HG03097 (cell line): ENCODE results near the gene CXCL1.

Source experiments
- ATAC-seq: cut with Tn5 transposase; IDR thresholded peaks from one replicate; pipeline ENCODE4 v1.9.1; 2021; ENCODE audit not compliant: unreplicated experiment, low FRiP score

CXCL1 gene

DNA sequence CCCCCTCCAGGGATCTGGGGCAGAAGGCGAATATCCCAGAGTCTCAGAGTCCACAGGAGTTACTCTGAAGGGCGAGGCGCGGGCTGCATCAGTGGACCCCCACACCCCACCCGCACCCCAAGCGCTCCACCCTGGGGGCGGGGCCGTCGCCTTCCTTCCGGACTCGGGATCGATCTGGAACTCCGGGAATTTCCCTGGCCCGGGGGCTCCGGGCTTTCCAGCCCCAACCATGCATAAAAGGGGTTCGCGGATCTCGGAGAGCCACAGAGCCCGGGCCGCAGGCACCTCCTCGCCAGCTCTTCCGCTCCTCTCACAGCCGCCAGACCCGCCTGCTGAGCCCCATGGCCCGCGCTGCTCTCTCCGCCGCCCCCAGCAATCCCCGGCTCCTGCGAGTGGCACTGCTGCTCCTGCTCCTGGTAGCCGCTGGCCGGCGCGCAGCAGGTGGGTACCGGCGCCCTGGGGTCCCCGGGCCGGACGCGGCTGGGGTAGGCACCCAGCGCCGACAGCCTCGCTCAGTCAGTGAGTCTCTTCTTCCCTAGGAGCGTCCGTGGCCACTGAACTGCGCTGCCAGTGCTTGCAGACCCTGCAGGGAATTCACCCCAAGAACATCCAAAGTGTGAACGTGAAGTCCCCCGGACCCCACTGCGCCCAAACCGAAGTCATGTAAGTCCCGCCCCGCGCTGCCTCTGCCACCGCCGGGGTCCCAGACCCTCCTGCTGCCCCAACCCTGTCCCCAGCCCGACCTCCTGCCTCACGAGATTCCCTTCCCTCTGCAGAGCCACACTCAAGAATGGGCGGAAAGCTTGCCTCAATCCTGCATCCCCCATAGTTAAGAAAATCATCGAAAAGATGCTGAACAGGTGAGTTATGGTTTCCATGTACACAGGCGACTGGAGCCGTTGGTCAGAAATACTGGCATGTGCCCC, at the start of gene CXCL1:
CXCL1 (plus strand) TSS at position 264 of the 926 bp plus-strand sequence; CDS start at position 342, 78 bp downstream.
- ATAC-seq, result no peak

DNA sequence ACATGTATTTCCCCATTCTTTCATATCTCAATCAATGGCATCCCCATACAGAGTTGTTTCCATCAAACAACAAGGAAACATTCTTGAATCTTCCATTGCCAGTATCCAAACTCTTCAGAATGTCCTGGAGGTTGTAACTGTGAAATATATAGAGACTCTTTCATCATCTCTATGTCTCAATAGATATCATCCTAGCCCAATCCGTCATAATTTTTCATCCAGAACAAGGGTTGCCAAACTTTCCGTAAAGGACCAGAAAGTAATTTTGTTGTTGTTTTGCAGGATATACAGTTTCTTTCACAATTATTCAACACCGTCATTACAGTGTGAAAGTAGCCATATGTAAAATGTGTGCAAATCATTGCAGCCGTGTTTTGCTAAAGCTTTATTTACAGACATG, 47.9 kb upstream of the CXCL1 start:
- no peak for ATAC-seq

DNA sequence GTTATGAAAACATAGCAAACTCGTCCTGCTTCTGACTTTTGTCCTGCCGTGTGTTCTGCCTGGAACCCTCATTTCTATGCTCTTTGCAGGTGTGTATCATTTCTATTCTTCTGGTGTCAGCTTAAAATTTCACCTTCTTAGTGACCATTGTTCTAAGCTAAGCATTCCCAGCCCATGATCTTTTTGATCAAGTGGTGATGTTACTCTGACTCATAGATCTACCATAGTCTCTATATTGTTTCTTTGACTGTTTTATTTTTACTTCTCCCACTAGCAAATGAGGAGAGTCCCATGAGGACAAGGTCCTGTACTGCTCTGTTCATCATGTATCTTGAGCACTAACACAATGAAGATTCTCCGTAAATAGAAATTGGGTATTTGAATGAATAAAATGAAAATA, 46.8 kb upstream of the CXCL1 start:
- ATAC-seq, result no peak

DNA sequence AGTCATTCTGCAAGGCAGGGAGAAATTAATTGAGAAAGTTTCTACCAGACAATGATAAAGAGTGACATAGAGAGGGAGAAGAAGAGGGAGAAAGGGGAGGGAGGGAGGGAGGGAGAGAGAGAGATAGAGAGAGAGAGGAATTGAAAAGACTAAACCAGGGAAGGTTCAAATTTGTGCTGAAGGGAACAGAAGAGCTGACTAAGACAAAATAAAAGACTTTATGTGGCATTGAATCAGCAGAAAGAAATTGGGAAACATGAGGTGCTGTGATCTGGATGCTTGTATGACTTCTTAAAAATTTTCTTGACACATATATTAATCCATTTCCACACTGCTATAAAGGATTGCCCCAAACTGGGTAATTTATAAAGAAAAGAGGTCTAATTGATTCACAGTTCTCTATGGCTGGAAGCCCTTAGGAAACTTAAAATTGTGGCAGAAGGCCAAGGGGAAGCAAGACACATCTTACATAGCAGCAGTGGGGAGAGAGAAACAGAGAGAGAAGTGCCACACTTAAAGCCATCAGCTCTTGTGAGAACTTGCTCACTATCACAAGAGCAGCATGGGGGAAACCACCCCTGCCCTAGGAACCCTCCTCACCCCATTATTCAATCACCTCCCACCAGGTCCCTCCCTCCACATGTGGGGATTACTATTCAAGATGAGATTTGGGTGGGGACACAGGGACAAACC, 46.2 kb upstream of the CXCL1 start:
- ATAC-seq, result no peak

DNA sequence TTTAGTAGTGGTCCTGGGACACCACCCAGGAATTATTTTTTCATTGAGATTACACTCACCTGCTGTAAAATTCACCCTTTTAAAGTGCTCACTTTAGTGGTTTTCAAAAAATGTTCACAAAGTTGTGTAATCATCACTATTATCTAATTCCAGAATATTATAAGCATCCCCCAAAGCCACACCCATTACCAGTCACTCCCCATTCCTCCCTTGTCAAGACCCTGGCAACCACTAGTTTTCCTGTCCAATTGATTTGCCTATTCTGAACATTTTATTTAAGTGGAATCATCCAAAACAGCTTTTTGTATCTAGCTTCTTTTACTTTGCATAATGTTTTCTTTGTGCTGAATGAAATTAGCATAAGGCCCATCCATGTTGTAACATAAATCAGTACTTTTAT, 45.4 kb upstream of the CXCL1 start:
- ATAC-seq, result no peak

DNA sequence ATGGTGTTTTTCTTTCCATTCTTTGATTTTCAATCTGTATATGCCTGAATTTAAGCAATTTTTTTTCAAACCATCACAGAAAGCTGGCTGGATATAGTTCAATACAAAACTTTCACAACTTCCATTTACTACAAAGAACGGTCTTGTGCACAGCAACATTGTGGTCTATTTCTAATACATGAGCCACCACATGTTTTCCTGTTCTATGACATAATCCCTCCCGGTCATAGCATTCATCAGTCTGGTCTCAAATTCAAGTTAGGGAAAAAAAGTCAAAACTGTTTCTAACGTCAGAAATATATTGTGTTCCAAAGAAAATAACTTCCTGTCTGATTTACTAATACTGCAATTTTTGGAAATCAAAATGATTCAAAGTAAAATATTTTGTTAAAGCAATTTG, 40.2 kb upstream of the CXCL1 start:
- no peak for ATAC-seq

DNA sequence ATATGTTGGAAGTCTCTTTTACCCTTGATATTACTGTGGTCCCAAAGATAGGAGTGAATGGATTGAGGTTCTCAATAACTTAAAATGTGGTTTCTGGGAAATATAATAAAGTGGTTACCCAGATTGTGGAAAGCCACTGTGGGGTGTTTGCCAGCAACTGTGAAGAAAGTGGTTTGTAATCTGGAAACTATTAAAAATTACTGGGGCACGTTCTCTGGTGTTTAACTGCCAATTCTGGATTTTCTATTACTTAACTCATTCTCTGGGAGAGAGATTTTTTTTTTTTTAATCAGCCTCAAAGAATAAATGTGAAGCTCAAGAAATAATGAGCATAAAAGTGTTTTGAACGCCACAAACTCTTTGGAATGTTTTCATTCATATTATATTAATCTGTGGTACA, 37.6 kb upstream of the CXCL1 start:
- no peak for ATAC-seq

DNA sequence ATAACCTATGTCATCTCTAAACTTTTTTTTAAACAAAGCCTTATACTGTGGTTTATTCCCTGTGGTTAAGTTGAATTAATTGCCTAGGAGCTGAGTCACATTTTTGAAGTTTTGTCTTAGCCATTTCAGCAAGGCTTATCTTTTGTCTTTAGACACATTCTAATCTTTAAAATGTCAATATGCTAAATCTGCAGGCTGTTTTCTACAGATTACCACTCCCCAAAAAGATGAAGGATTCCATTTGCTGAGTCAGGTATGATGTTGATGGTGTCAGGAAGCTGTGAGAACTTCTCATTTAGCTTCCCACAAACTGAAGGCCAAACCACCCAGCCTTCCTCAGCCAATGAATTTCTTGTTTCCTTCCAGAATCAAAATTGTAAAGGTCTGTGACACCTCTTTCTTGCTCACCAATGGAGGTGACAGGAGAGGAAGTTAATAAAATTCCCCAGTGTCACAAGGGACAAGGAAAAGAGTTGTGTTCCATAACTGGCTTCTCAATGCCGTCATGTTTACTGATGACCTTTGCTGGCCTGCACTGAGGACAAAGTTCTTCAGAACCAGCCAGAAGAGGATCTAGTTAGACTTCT, 36.4 kb upstream of the CXCL1 start:
- no peak for ATAC-seq

DNA sequence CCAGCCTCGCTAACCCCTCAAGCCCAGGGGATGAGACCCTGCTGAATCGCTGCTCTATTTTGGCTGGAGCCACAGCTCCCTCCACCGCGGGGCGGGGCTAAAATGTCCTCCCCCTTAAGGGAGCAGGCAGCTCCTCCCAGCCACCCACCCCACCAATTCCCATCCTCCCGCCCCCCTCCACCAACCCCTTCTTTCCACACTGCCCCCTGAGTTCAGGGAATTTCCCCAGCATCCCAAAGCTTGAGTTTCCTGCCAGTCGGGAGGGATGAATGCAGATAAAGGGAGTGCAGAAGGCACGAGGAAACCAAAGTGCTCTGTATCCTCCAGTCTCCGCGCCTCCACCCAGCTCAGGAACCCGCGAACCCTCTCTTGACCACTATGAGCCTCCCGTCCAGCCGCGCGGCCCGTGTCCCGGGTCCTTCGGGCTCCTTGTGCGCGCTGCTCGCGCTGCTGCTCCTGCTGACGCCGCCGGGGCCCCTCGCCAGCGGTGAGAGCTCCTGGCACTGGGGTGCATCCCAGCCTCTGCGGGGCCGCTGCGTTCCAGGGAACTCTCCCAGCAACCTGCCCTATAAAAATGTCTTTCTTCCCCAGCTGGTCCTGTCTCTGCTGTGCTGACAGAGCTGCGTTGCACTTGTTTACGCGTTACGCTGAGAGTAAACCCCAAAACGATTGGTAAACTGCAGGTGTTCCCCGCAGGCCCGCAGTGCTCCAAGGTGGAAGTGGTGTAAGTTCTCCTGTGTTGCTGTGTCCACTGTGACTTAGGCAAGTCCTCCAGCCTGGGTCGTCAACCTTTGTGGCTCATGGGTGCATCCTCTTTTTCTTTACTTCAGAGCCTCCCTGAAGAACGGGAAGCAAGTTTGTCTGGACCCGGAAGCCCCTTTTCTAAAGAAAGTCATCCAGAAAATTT, 32.6 kb upstream of the CXCL1 start, which contains the start of gene CXCL6:
CXCL6 (plus strand) TSS at position 306 of the 907 bp plus-strand sequence; CDS start at position 379, 73 bp downstream.
- no peak for ATAC-seq

DNA sequence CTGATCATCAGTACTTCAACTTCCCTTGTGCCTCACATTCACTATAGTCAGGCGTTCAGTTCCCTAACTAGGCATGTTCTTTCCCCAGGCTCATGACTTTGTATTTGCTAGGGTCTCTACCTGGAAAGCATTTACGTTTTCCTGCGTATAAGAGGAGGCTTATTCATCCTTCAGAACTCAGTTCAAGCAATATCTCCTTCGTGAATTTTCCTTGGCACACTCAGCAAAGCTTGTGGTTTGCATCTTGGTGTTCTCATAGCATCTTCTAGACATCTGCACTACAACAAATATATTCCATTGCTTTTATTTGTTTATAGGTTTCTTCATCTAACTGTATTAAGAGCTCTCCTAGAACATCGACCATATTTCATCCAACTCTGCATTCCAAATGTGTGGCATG, 30.1 kb upstream of the CXCL1 start:
- ATAC-seq, result no peak

DNA sequence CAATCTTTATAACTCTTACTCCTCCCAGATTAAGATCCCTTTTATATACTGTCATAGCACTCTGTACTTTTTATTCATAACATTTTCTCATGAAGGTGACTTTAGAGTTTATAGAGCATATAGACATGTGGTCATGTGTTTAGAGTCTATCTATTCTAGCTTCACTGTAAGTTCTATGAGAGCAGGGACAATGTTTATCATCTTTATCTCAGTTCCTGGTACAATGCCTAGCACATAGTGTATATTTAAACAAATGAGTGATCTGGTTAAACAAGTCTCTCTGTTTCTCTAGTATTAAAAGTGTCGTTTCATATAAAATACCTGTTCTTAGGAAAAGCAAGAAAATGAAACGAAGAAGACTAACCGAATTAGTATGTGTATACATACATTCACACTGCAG, 29.5 kb upstream of the CXCL1 start:
- ATAC-seq, result no peak

DNA sequence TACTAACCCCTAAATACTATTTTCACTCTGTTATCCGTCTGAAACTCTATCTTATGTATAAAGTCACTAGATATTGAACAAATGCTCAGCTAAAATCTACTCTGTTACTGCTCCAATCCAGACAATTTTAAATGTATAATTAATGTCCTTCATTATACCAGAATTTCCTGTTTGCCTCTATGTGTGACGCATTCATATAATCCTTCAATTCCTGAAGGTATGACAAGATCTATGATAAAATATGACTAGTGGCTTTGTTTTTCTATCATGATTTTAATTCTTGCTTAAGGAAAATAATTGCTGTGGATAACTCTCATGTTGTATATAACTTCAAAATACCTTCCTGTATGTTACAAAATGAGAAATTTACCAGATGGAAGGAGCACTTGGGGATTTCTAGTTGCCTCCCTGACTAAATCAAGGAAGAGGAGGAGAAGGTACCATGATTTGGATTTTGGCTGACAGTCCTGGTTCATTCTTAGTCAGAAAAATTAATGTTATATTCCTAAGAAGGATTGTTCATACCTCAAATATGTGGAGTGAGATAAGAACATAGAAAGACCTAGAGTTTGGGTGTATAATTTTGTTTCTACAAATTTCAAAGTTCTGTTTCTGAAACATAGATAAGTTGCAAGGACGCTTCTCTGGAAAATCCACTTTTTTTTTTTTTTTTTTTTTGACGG, 27.8 kb upstream of the CXCL1 start:
- no peak for ATAC-seq

DNA sequence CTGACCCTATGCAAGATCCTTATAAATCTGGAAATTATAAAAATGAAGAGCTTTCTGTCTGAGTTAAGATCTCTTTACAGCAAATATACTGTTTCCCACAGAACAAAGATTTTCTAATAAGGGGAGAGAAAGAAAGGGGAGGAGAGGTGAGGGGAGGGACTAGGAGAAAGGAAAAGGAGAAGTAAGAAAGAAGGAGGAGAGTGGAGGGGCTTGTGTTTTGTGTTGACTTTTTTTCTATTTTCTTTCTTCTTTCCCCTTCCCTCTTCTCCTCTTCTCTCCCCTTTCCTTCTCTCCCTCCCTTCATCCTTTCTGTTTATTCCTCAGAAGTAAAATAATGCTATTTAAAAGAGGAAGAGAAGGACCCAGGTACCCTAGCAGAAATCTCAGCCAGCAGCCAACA, 26.5 kb upstream of the CXCL1 start:
- ATAC-seq, result no peak

DNA sequence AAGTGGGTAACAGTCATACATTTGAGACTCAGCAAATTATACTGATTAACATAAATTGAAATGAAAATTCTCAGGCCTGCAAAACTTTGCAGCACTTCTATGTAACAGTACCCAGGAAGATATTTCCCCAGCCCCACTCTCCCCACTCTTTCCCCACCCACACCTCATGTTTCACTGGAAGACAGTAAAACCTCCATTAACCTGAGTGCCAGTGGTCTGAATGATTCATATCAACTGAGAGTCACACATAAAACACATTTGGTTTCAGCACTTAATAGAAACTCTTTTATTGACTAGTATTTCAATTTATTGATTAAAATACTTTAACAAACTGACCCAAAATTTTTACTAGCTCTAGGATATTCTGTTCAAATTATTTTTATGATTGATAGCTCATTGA, 25.8 kb upstream of the CXCL1 start:
- ATAC-seq, result no peak

DNA sequence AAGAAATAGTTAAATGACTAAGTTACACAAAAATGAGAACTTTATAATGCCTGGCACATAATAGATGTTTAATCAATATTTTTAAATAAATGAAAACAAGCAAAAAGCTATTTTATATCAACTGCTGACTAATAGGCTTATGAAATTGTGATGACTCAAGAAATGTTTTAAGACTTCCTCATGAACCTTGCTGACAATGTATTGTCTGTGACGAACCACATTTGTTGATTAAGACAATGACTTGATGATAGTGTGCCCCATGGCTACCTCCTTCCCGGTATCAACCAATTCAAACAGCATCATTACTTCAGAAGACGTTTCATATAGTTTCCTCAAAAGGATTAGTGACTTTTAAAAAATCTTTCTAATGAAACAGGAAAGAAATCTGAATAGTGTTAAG, 24.8 kb upstream of the CXCL1 start:
- ATAC-seq, result no peak

DNA sequence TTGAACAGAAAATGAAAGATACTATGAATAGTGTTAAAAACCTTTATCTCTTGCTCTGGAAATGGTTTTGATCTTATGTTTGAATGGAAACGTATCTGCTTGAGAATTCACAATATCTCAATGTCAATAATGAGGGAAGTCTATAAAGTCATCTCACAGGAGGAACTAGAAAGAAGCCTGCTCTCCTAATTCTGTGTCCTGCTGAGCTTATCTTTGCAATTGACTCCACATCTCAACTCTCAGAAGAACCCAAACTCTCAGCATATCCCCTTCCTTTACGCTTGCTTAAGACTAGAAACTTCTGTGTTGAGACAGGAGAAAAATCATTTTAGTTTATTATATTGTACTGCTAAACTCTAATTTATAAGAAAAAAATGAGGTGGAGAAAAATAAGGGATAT, 24.4 kb upstream of the CXCL1 start:
- ATAC-seq, result no peak

DNA sequence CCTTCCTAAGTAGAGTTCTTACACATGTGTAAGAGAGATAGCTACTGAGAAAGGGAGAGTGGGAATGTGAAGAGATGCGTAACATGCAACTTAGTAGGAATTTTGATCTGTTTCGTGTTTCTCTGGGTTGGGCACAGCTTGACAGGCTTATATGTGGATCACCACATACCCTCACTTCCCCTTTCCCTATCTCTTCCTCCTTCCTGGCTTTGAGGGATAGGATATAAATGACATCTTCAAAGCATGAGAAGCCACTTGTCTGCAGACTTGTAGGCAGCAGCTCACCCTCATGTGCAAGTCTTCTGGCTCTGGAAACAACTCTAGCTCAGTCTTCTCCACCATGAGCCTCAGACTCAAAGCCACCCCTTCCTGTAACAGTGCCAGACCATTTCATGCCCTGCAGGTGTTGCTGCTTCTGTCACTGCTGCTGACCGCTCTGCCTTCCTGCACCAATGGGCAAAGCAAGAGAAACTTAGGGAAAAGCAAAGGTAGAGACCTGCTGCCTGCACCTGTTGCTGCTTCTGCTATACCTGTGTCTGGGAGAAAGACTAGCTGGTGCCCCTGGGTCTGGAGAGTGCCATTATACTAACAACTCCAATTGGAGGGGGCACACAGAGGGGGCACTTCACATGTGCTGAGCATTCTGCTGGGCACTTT, 21.5 kb upstream of the CXCL1 start:
- ATAC-seq, result no peak

DNA sequence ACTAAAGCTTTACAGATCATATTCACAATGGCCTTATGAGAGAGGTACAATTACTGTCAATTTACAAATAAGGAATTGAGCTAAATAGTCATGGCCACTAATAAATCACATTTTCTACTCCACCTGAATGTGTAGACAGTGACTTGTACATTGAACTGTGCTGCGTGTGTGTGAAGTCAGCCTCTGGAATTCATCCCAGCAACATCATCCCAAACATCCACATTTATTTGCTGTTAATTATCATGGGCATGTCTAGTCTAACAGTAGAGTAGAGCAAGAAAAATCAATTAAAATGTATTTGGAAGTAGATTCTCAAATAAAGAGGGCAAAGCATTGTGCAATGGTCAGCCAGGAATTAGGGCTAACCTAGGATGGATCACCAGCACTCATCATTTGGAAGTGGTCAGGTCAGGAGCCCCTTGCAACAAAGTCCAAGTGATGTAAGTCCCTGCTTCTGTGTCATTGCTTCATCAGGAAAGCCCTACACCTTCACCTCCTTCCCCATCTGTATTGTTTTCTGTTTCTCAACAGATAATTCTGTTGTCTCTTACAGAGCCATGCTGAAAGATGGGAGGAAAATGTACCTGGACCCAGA, 20.9 kb upstream of the CXCL1 start:
- no peak for ATAC-seq
